Measurements from ENCODE around the gene CCDC12.

Gene CCDC12

GRCh38 chr3:46904303-46905212 lies 72.0 kb downstream of the CCDC12 start:
- no peak for DNase-seq (ENCODE audit: low spot score)

GRCh38 chr3:46903341-46904302 lies 72.9 kb downstream of the CCDC12 start:
- no peak for DNase-seq (ENCODE audit: low spot score)

GRCh38 chr3:46902188-46902631 lies 74.3 kb downstream of the CCDC12 start:
- DNase-seq (ENCODE audit: low spot score), result no peak

GRCh38 chr3:46901591-46902187 lies 74.9 kb downstream of the CCDC12 start:
- DNase-seq (ENCODE audit: low spot score), result no peak

- DNase-seq (ENCODE audit: low spot score), result no peak
These were observed 75.5 kb downstream of the CCDC12 start for GRCh38 chr3:46901061-46901460.

GRCh38 chr3:46900356-46900755 lies 76.2 kb downstream of the CCDC12 start:
- no peak for DNase-seq (ENCODE audit: low spot score)

GRCh38 chr3:46900007-46900292 lies 76.6 kb downstream of the CCDC12 start:
- DNase-seq (ENCODE audit: low spot score), result no peak

- no peak for DNase-seq (ENCODE audit: low spot score)
These were observed 77.2 kb downstream of the CCDC12 start for GRCh38 chr3:46899151-46900006.

GRCh38 chr3:46898321-46899150 lies 78.0 kb downstream of the CCDC12 start:
- no peak for DNase-seq (ENCODE audit: low spot score)

- no peak for DNase-seq (ENCODE audit: low spot score)
These were observed 78.7 kb downstream of the CCDC12 start for GRCh38 chr3:46897829-46898320.

GRCh38 chr3:46897031-46897430 lies 79.5 kb downstream of the CCDC12 start:
- DNase-seq (ENCODE audit: low spot score), result no peak

- DNase-seq (ENCODE audit: low spot score), result no peak
These were observed 80.2 kb downstream of the CCDC12 start for GRCh38 chr3:46896386-46896785.

GRCh38 chr3:46895761-46896160 lies 80.8 kb downstream of the CCDC12 start:
- no peak for DNase-seq (ENCODE audit: low spot score)

- DNase-seq (ENCODE audit: low spot score), result peak; percentile 46
These were observed 81.3 kb downstream of the CCDC12 start for GRCh38 chr3:46895204-46895660.

GRCh38 chr3:46894256-46894655 lies 82.3 kb downstream of the CCDC12 start:
- no peak for DNase-seq (ENCODE audit: low spot score)

- DNase-seq (ENCODE audit: low spot score), result no peak
These were observed 82.8 kb downstream of the CCDC12 start for GRCh38 chr3:46893763-46894162.

- no peak for DNase-seq (ENCODE audit: low spot score)
These were observed 83.3 kb downstream of the CCDC12 start for GRCh38 chr3:46893146-46893748.

- DNase-seq (ENCODE audit: low spot score), result no peak
These were observed 84.0 kb downstream of the CCDC12 start for GRCh38 chr3:46892285-46893145.

GRCh38 chr3:46891132-46891531 lies 85.4 kb downstream of the CCDC12 start:
- no peak for DNase-seq (ENCODE audit: low spot score)

Data from hematopoietic multipotent progenitor cell treated with erythropoietin and hydrocortisone succinate and interleukin-3 and kit ligand, for 17 days (in vitro differentiated cells).